ENCODE data around the gene KCNJ12.
"Not testable (repeated sequence)": the region's sequence is repeated elsewhere in the genome, so short reads cannot be mapped to it uniquely, and the experiment has no call there.

DNA sequence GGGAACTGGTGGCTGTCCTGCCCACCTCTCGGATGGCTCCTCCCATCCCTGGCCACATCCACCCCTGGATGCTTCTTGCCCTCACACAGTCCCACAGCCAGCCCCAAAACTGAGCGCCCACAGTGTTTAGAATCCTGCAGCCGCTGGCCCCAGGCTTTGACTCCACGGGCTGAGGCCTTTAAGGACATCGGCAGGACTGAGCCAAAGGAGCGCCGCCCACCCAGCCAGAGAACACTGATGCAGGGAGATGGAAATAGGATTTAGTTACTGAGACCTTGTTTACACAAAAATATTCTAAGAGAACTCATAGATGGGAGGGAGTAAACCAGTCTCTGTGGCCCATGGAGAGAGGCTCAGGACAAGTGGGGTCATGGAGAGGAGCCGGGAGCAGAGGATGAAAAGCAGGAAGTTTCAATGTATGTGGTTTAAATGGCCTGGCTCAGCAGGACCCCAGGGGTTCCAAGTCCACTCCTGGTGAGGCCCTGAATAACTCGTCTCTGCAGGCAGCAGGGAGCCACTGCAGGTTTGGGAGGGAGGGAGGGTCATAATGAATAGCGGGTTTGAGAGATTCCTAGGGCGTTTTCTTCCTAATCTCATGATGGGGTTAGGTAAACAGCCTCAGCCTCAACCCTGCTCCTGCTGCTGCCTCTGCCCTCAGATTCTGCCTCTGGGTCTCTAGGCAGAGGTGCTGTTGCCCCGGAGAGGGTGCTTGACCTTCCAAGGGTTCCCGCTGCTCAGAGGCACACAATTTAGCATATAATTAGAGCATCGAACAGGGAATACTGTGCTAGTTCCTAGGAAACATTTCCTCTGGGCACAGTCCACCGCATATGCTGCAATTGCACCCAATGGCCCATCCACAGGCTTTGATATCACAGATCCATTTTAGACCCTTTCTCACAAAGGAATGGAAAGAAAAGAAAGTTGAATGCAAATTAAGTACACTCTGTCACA is 61.0 kb downstream of the KCNJ12 start:
- TF ChIP-seq, protein P1, sequence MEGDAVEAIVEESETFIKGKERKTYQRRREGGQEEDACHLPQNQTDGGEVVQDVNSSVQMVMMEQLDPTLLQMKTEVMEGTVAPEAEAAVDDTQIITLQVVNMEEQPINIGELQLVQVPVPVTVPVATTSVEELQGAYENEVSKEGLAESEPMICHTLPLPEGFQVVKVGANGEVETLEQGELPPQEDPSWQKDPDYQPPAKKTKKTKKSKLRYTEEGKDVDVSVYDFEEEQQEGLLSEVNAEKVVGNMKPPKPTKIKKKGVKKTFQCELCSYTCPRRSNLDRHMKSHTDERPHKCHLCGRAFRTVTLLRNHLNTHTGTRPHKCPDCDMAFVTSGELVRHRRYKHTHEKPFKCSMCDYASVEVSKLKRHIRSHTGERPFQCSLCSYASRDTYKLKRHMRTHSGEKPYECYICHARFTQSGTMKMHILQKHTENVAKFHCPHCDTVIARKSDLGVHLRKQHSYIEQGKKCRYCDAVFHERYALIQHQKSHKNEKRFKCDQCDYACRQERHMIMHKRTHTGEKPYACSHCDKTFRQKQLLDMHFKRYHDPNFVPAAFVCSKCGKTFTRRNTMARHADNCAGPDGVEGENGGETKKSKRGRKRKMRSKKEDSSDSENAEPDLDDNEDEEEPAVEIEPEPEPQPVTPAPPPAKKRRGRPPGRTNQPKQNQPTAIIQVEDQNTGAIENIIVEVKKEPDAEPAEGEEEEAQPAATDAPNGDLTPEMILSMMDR (IDR thresholded peaks at IDR 0.05) = not testable (repeated sequence)
- TF ChIP-seq POLR2A (IDR thresholded peaks at IDR 0.05) = not testable (repeated sequence)
